ENCODE measurements around the gene KLK2.

GRCh38 chr19:50882188-50882587, 8.9 kb downstream of the KLK2 start:
- no peak for TF ChIP-seq POLR2A (IDR thresholded peaks at IDR 0.05)
- no peak for TF ChIP-seq CTCF (IDR thresholded peaks at IDR 0.05)
